Epidermal melanocyte (primary cell): ENCODE data around the gene OLIG1.

Experiments
- DNase-seq: peaks from one replicate; pipeline ENCODE4 v3.0.0; 2011; ENCODE audit warnings: low spot score; ENCODE audit not compliant: insufficient read length

The OLIG1 gene, protein sequence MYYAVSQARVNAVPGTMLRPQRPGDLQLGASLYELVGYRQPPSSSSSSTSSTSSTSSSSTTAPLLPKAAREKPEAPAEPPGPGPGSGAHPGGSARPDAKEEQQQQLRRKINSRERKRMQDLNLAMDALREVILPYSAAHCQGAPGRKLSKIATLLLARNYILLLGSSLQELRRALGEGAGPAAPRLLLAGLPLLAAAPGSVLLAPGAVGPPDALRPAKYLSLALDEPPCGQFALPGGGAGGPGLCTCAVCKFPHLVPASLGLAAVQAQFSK

GRCh38 chr21:33069994-33070743, at the start of gene OLIG1:
TSS of gene OLIG1 (plus strand) at chr21:33070141. CDS start at chr21:33070247, 106 bp downstream.
- no peak for DNase-seq

GRCh38 chr21:33020558-33021100, 49.3 kb upstream of the OLIG1 start:
- no peak for DNase-seq

GRCh38 chr21:33021150-33021549, 48.8 kb upstream of the OLIG1 start:
- DNase-seq: no peak

GRCh38 chr21:33021667-33022066, 48.3 kb upstream of the OLIG1 start:
- DNase-seq: no peak

DNA sequence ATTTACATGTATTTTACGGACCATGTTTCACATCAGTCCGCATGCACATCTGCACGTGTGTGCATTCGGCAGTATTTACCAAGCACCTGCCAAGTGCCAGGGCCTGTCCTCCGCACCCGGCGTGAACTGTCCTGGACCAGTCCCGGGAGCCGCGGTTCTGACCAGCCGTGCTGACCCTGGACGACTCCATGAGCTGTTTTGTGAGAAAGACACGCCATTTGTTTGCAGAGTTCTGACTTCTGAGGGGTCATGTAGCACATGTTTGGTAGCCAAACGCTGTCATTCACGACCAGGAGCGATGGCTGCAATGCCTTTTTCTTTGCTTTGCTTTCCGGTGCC, 47.5 kb upstream of the OLIG1 start:
- DNase-seq: no peak

DNA sequence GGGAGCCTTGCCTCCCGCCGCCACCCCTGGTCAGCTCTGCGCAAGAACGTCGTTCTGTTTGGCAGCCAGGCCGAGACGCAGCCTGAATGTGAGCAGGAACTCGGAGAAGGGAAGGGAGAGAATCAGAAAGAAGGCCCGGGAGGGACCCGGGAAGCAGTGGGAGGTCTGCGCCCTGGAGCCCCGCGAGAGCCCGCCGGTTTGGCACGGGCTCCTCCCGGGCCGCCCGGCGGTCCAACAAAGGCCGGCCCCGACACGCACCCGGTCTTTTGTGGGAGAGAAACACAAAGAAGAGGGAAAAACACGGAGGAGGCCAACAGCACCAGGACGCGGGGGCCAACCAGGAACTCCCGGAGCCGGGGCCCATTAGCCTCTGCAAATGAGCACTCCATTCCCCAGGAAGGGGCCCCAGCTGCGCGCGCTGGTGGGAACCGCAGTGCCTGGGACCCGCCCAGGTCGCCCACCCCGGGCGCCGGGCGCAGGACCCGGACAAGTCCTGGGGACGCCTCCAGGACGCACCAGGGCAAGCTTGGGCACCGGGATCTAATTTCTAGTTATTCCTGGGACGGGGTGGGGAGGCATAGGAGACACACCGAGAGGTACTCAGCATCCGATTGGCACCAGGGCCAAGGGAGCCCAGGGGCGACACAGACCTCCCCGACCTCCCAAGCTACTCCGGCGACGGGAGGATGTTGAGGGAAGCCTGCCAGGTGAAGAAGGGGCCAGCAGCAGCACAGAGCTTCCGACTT, 46.9 kb upstream of the OLIG1 start:
- no peak for DNase-seq

- no peak for DNase-seq
Observed at GRCh38 chr21:33023574-33024200, 46.3 kb upstream of the OLIG1 start.

DNA sequence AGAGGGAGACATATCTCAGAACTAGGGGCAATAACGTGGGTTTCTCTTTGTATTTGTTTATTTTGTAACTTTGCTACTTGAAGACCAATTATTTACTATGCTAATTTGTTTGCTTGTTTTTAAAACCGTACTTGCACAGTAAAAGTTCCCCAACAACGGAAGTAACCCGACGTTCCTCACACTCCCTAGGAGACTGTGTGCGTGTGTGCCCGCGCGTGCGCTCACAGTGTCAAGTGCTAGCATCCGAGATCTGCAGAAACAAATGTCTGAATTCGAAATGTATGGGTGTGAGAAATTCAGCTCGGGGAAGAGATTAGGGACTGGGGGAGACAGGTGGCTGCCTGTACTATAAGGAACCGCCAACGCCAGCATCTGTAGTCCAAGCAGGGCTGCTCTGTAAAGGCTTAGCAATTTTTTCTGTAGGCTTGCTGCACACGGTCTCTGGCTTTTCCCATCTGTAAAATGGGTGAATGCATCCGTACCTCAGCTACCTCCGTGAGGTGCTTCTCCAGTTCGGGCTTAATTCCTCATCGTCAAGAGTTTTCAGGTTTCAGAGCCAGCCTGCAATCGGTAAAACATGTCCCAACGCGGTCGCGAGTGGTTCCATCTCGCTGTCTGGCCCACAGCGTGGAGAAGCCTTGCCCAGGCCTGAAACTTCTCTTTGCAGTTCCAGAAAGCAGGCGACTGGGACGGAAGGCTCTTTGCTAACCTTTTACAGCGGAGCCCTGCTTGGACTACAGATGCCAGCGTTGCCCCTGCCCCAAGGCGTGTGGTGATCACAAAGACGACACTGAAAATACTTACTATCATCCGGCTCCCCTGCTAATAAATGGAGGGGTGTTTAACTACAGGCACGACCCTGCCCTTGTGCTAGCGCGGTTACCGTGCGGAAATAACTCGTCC, 45.5 kb upstream of the OLIG1 start:
- DNase-seq: no peak

DNA sequence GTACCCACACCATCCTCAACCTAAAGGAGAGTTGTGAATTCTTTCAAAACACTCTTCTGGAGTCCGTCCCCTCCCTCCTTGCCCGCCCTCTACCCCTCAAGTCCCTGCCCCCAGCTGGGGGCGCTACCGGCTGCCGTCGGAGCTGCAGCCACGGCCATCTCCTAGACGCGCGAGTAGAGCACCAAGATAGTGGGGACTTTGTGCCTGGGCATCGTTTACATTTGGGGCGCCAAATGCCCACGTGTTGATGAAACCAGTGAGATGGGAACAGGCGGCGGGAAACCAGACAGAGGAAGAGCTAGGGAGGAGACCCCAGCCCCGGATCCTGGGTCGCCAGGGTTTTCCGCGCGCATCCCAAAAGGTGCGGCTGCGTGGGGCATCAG, 44.8 kb upstream of the OLIG1 start:
- no peak for DNase-seq

- no peak for DNase-seq
Observed at GRCh38 chr21:33025489-33026442, 44.2 kb upstream of the OLIG1 start, which contains the start of gene OLIG2. TSS of gene OLIG2 (plus strand) at chr21:33025935. CDS start at chr21:33026863, 928 bp downstream.

DNA sequence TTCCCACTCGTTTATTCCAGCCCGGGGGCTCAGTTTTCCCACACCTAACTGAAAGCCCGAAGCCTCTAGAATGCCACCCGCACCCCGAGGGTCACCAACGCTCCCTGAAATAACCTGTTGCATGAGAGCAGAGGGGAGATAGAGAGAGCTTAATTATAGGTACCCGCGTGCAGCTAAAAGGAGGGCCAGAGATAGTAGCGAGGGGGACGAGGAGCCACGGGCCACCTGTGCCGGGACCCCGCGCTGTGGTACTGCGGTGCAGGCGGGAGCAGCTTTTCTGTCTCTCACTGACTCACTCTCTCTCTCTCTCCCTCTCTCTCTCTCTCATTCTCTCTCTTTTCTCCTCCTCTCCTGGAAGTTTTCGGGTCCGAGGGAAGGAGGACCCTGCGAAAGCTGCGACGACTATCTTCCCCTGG, 43.5 kb upstream of the OLIG1 start:
- no peak for DNase-seq

- no peak for DNase-seq
Observed at GRCh38 chr21:33026878-33027400, 43.0 kb upstream of the OLIG1 start.

DNA sequence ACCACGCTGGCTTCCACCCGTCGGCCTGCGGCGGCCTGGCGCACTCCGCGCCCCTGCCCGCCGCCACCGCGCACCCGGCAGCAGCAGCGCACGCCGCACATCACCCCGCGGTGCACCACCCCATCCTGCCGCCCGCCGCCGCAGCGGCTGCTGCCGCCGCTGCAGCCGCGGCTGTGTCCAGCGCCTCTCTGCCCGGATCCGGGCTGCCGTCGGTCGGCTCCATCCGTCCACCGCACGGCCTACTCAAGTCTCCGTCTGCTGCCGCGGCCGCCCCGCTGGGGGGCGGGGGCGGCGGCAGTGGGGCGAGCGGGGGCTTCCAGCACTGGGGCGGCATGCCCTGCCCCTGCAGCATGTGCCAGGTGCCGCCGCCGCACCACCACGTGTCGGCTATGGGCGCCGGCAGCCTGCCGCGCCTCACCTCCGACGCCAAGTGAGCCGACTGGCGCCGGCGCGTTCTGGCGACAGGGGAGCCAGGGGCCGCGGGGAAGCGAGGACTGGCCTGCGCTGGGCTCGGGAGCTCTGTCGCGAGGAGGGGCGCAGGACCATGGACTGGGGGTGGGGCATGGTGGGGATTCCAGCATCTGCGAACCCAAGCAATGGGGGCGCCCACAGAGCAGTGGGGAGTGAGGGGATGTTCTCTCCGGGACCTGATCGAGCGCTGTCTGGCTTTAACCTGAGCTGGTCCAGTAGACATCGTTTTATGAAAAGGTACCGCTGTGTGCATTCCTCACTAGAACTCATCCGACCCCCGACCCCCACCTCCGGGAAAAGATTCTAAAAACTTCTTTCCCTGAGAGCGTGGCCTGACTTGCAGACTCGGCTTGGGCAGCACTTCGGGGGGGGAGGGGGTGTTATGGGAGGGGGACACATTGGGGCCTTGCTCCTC, 42.3 kb upstream of the OLIG1 start:
- DNase-seq: no peak

DNA sequence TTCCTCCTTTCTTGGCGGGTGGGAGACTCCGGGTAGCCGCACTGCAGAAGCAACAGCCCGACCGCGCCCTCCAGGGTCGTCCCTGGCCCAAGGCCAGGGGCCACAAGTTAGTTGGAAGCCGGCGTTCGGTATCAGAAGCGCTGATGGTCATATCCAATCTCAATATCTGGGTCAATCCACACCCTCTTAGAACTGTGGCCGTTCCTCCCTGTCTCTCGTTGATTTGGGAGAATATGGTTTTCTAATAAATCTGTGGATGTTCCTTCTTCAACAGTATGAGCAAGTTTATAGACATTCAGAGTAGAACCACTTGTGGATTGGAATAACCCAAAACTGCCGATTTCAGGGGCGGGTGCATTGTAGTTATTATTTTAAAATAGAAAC, 41.7 kb upstream of the OLIG1 start:
- DNase-seq: no peak

DNA sequence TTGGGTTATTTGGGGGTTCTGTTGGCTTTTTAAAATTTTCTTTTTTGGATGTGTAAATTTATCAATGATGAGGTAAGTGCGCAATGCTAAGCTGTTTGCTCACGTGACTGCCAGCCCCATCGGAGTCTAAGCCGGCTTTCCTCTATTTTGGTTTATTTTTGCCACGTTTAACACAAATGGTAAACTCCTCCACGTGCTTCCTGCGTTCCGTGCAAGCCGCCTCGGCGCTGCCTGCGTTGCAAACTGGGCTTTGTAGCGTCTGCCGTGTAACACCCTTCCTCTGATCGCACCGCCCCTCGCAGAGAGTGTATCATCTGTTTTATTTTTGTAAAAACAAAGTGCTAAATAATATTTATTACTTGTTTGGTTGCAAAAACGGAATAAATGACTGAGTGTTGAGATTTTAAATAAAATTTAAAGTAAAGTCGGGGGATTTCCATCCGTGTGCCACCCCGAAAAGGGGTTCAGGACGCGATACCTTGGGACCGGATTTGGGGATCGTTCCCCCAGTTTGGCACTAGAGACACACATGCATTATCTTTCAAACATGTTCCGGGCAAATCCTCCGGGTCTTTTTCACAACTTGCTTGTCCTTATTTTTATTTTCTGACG, 41.1 kb upstream of the OLIG1 start:
- DNase-seq: no peak

GRCh38 chr21:33029385-33029921, 40.5 kb upstream of the OLIG1 start:
- no peak for DNase-seq

GRCh38 chr21:33029975-33030461, 39.9 kb upstream of the OLIG1 start:
- no peak for DNase-seq
